ENCODE results near the gene PHEX.

DNA sequence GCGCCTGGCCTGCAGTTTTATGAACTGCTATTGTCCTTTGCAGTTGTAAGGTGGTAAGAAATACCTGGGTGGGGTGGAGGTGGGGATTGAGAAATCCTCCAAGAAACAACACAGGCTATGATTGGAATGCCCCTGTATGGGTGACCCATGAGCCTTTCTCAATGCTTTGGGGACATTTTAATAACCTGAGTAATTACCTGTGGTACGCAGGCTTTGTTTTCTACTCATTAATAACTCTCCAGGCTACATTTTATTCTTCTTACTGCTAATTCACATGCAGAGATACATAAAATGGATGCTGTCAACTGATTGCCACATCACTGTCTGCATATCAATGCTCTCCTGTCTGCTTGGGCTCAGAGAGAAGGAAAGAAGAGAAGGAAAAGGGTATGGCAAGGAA lies 41.8 kb downstream of the PHEX start:
- TF ChIP-seq, protein P1, sequence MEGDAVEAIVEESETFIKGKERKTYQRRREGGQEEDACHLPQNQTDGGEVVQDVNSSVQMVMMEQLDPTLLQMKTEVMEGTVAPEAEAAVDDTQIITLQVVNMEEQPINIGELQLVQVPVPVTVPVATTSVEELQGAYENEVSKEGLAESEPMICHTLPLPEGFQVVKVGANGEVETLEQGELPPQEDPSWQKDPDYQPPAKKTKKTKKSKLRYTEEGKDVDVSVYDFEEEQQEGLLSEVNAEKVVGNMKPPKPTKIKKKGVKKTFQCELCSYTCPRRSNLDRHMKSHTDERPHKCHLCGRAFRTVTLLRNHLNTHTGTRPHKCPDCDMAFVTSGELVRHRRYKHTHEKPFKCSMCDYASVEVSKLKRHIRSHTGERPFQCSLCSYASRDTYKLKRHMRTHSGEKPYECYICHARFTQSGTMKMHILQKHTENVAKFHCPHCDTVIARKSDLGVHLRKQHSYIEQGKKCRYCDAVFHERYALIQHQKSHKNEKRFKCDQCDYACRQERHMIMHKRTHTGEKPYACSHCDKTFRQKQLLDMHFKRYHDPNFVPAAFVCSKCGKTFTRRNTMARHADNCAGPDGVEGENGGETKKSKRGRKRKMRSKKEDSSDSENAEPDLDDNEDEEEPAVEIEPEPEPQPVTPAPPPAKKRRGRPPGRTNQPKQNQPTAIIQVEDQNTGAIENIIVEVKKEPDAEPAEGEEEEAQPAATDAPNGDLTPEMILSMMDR (IDR thresholded peaks at IDR 0.05; ENCODE audit: insufficient read depth, low read length, poor library complexity, severe bottlenecking), result no peak
- TF ChIP-seq EZH2phosphoT487 (conservative IDR thresholded peaks at IDR 0.05; ENCODE audit: low read length), result no peak
